GM12864 (cell line): ENCODE results near the gene C1orf216.
"Not testable (repeated sequence)": the region's sequence is repeated elsewhere in the genome, so short reads cannot be mapped to it uniquely, and the experiment has no call there.

Experiments used
- DNase-seq: peaks from one replicate; pipeline ENCODE4 v3.0.0-alpha.2; 2011; ENCODE audit warnings: low read depth
- H3K4me3 ChIP-seq: 2 replicates; pipeline ENCODE4 v1.5.1; 2011; ENCODE audit warnings: mild to moderate bottlenecking, low read depth, low read length, control low read depth
- TF ChIP-seq, protein P1 (sequence below): IDR thresholded peaks from 2 replicates; pipeline ENCODE4 v1.5.1; 2011; ENCODE audit warnings: low read depth, mild to moderate bottlenecking, moderate library complexity, low read length, control low read depth, inconsistent platforms; ENCODE audit errors: missing control alignments

Gene C1orf216

GRCh38 chr1:35717911-35718476, 690 bp downstream of the C1orf216 start:
- peak overlapping the region; percentile 90 for H3K4me3 ChIP-seq
- TF ChIP-seq, protein P1, sequence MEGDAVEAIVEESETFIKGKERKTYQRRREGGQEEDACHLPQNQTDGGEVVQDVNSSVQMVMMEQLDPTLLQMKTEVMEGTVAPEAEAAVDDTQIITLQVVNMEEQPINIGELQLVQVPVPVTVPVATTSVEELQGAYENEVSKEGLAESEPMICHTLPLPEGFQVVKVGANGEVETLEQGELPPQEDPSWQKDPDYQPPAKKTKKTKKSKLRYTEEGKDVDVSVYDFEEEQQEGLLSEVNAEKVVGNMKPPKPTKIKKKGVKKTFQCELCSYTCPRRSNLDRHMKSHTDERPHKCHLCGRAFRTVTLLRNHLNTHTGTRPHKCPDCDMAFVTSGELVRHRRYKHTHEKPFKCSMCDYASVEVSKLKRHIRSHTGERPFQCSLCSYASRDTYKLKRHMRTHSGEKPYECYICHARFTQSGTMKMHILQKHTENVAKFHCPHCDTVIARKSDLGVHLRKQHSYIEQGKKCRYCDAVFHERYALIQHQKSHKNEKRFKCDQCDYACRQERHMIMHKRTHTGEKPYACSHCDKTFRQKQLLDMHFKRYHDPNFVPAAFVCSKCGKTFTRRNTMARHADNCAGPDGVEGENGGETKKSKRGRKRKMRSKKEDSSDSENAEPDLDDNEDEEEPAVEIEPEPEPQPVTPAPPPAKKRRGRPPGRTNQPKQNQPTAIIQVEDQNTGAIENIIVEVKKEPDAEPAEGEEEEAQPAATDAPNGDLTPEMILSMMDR, result no peak
- no peak for DNase-seq

DNA sequence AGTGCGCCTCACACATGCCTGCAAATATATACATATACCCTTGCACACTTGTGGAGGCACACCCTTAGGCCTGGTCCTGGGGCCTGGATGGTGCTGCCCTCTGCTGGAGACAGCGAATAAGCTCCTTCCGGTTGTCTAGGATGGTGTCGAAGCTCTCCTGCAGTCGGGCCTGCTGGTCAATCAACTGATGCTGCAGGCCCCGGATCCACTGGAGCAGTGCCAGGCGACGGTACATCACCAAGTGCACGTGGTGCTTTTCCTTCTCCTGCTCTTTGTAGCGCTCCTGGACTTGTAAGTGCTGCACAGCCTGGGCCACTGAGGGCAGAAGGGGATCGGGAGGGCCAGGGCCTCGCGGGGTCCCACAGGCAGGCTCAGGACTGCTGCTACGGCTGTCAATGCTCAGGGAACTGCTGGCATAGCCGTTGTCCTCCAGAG, 3.1 kb downstream of the C1orf216 start:
- peak; percentile 52 for DNase-seq
- no peak overlapping the region for H3K4me3 ChIP-seq
- TF ChIP-seq, protein P1, result peak; percentile 92

- DNase-seq, result no peak
- no peak overlapping the region for H3K4me3 ChIP-seq
- TF ChIP-seq, protein P1, result no peak
Observed at GRCh38 chr1:35714921-35715567, 3.6 kb downstream of the C1orf216 start.

DNA sequence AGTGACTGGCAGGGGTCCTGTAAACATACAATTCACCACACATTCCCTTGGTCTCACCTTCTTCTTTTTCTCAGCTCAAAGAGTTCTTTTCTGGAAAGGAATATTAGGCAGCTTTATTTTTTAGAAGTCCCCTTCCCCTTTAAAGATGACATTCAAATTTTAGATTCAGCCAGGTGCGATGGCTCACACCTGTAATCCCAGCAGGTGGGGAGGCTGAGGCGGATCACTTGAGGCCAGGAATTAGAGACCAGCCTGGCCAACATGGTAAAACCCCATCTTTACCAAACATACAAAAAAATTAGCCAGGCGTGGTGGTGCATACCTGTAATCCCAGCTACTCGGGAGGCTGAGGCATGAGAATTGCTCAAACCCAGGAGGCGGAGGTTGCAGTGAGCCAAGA, 7.6 kb downstream of the C1orf216 start:
- not testable (repeated sequence) for H3K4me3 ChIP-seq, DNase-seq

DNA sequence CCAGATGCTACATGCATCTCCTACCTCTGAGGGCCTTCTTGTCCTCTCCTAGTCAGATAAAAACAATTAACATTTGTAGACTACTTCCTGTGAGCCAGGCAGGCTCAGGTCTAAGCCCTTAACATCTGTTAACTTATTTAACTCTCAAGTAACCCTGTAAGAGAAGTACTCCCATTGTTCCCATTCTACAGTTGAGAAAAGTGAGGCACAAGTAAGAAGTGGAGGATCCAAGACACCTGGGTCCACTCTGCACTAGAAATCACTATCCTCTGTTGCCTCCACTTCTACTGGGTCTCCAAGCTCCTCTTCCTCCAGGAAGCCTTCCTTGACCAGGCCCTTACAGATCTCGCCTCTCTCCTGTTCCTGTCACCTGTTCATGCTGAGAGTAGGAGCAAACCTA, 9.7 kb downstream of the C1orf216 start:
- DNase-seq, result no peak
- no peak overlapping the region for H3K4me3 ChIP-seq
- TF ChIP-seq, protein P1, result no peak

- no peak overlapping the region for H3K4me3 ChIP-seq
- DNase-seq, result no peak
- TF ChIP-seq, protein P1, result no peak
Observed at GRCh38 chr1:35708441-35708921, 10.2 kb downstream of the C1orf216 start.

DNA sequence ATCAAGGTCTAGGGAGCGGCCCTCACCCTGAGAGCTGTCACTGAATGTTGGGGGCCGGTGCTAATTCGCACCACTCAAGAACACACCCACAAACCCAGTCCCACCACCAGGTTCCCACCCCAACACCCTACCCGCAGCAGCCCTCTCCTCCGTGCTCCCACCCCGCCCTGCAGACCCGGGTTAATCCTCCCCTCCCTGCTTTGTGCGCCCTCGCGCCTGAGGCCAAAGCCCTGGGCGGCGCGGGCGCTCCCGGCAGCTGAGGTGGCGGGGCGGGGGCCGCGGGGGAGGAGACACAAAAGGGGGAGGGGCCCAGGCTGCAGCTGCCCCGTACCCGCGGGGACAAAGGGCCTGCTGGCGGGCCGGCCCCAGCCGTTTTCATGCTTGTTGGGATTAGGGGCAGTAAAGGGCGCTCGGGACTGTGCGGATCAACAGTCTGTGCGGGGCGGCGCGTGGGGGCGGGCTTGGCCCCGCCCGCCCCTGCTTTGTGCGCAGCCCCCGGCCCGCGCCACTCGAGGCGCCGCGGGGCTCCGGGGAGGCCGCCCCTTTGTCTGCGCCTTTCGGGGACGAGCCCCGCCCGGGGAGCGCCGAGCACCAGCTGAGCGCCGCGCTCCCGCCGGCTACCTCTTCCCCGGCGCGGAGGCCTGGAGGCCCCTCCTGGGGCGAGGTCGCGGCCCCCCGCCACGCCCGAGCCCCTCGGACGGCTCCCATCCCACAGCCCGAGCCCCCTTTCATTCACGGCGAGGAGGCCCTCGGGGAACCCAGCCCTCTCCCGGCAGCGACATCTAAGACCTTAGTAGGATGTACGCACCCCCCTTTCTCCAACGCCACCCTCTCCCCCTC, 10.9 kb downstream of the C1orf216 start:
- TF ChIP-seq, protein P1, result no peak
- no peak overlapping the region for H3K4me3 ChIP-seq
- no peak for DNase-seq
